Suprapubic skin (tissue), 4 donors: Measurements from ENCODE around the gene APOL1. TPM values are rescaled to one million over a fixed set of nuclear protein-coding genes. Genes with fewer than 3 reads are reported as not detected.

Experiments
- DNase-seq, 2 donors: peaks; one replicate each; pipeline ENCODE4 v3.0.0-alpha.2; 2019; ENCODE audit warnings: low spot score in 2 of 2
- H3K27ac ChIP-seq: fragments of 200-600 bp; sonication (generic); one replicate; pipeline ENCODE4 v1.5.1; 2019
- H3K27me3 ChIP-seq: fragments of 200-600 bp; sonication (generic); one replicate; pipeline ENCODE4 v1.5.1; 2019
- H3K36me3 ChIP-seq: fragments of 200-600 bp; sonication (generic); one replicate; pipeline ENCODE4 v1.5.1; 2019
- H3K4me1 ChIP-seq: fragments of 200-600 bp; sonication (generic); one replicate; pipeline ENCODE4 v1.5.1; 2019
- H3K4me3 ChIP-seq: fragments of 200-600 bp; sonication (generic); one replicate; pipeline ENCODE4 v1.5.1; 2019; ENCODE audit warnings: mild to moderate bottlenecking
- H3K9me3 ChIP-seq: fragments of 200-600 bp; sonication (generic); one replicate; pipeline ENCODE4 v1.5.1; 2019
- EP300 ChIP-seq: sonication (generic); formaldehyde crosslinking; IDR thresholded peaks from one replicate; pipeline ENCODE4 v1.6.1; 2017; ENCODE audit warnings: antibody characterized with exemption
- POLR2A ChIP-seq, 2 donors: fragments of 450-650 bp; IDR thresholded peaks; one replicate each; pipeline ENCODE4 v1.6.1; 2017; ENCODE audit warnings: antibody characterized with exemption in 2 of 2, mild to moderate bottlenecking in 2 of 2, moderate library complexity in 2 of 2
- POLR2AphosphoS5 ChIP-seq, 3 donors: sonication (generic); formaldehyde crosslinking; IDR thresholded peaks; one replicate each; pipeline ENCODE4 v1.6.1; 2017; ENCODE audit warnings: antibody characterized with exemption in 3 of 3
- WGBS: methylation state at CpG from one replicate; pipeline ENCODE4 v1.1.5; 2018; 5-methylcytosine and 5-hydroxymethylcytosine counted together
- total RNA-seq, 4 donors: library from RNA; depleted of rRNA; stranded (reverse); fragments of >200 nt; gene quantifications; one replicate each; pipeline ENCODE4 v1.1.0, GENCODE V29; 2016
- TF ChIP-seq, protein P1 (sequence below), 2 donors: fragments of 200-600 bp in 1 of 2; fragments of 450-650 bp in 1 of 2; sonication (generic) in 1 of 2; IDR thresholded peaks; one replicate each; pipeline ENCODE4 v1.5.1; 2016 to 2019; ENCODE audit warnings: antibody characterized with exemption in 2 of 2, mild to moderate bottlenecking in 1 of 2, moderate library complexity in 1 of 2

Gene APOL1
- total RNA-seq, 4 donors from 2014 or later = 1.2 to 7.3 (median 3.0) TPM

DNA sequence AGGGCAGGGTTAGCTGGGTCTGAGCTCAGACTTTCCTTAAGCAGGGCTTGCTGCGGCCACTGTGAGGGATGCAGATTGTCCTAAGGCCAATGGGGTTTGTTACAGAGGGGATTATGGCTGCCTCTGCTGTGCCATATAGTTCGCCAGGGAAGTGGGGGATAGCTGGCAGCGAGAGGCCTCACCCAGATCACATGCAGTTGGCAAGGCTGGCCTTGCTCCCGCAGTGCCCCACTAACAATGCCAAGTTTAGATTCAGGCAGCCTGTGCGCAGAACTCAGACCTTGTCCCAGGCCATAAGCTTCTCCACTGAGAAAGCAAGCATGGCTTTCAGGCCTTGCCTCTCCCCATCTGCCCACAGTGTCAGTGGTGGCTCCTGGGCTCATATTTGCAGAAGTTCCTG, 8.9 kb upstream of the APOL1 start:
- Histone ChIP-seq H3K36me3 (no peaks in the 10 kb centered on the region), H3K4me3 (no peak overlapping the region), H3K4me1 (peaks cover 18% of the 10 kb centered on the region), H3K27me3 (no peaks in the 10 kb centered on the region), H3K27ac (peak overlapping the region; percentile 57), H3K9me3 (no peaks in the 10 kb centered on the region)
- 92% methylated on average over 5 of the region's 5 CpGs for WGBS
- TF ChIP-seq, protein P1, sequence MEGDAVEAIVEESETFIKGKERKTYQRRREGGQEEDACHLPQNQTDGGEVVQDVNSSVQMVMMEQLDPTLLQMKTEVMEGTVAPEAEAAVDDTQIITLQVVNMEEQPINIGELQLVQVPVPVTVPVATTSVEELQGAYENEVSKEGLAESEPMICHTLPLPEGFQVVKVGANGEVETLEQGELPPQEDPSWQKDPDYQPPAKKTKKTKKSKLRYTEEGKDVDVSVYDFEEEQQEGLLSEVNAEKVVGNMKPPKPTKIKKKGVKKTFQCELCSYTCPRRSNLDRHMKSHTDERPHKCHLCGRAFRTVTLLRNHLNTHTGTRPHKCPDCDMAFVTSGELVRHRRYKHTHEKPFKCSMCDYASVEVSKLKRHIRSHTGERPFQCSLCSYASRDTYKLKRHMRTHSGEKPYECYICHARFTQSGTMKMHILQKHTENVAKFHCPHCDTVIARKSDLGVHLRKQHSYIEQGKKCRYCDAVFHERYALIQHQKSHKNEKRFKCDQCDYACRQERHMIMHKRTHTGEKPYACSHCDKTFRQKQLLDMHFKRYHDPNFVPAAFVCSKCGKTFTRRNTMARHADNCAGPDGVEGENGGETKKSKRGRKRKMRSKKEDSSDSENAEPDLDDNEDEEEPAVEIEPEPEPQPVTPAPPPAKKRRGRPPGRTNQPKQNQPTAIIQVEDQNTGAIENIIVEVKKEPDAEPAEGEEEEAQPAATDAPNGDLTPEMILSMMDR (IDR thresholded peaks at IDR 0.05) = no peak
- no peak for TF ChIP-seq EP300
- TF ChIP-seq POLR2AphosphoS5 (IDR thresholded peaks at IDR 0.05) = no peak
- TF ChIP-seq POLR2A (IDR thresholded peaks at IDR 0.05) = no peak
- DNase-seq = no peak

DNA sequence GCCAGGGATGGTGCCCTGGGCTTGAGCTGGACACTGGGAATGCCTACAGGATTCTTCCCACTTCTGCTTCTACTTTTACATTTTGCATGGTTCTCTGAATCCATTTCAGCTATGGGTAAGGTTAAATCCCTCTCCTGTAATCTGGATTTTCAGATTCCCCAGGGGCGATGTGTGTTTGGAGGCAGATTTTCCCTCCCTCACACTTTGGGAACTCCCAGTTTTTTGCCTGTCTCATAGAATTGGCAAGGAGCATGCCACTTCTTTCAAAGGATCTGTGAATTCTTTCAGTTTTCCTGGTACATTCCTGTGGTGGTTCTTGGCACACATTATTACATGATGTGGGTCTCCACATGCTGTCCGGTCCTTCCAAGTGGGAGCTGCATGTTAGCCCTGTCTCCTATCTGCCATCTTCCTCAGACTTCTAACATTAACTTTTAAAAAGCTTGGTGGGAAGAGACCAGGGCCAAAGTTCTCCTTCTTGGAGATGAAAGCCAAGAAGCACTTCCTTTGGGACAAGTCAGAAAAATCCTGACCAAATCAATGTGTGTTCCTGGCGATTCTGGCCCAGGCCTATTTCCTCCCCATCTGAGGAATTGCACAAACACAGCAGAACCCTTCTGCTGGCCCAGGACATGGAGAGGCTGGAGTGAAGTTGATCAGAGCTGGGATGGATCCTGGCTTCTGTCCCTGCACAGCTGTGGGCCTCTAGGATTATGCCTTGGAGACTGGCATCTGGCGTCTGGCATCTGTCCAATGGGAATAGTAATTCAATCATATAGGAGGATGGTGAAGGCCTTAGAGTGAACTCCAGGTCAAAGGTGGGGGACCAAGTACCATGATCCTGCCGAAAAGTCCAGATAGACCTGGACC, 8.2 kb upstream of the APOL1 start:
- Histone ChIP-seq H3K27ac (peak overlapping the region; percentile 57), H3K4me3 (no peak overlapping the region), H3K36me3 (no peaks in the 10 kb centered on the region), H3K4me1 (peaks cover 14% of the 10 kb centered on the region), H3K9me3 (no peaks in the 10 kb centered on the region), H3K27me3 (no peaks in the 10 kb centered on the region)
- no peak for DNase-seq
- TF ChIP-seq POLR2A (IDR thresholded peaks at IDR 0.05) (no peak), POLR2AphosphoS5 (IDR thresholded peaks at IDR 0.05) (no peak), EP300 (no peak)
- TF ChIP-seq, protein P1 (IDR thresholded peaks at IDR 0.05) = no peak
- WGBS = 68% methylated on average over 4 of the region's 5 CpGs

DNA sequence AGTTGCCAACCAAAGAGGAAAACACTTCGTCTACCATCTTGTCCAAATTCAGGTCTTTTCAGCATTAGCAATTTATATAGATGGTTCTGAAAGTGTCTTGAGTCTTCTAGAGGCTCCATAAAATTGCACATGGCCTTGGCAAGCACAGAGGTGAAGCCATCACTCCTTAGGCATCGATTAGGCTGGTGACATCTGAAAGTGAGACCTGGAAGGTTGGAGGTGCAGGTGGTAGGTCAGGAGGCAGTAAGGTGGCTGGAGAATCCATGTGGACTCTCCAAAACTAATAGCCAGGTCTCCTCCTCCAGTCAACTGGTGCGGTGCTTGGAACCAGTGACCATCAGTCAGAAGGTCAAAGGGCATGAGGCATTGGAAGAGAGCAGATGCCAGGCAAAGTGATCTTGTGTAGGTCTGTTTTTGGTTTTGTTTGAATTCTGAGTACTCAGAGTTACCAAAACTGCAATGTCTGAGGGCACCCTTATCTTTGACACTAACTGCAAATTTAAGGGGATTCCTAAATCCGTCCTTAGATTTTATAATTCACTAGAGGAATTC, 7.1 kb upstream of the APOL1 start:
- Histone ChIP-seq H3K27ac (no peak overlapping the region), H3K27me3 (no peaks in the 10 kb centered on the region), H3K4me3 (no peak overlapping the region), H3K4me1 (peaks cover 12% of the 10 kb centered on the region), H3K36me3 (no peaks in the 10 kb centered on the region), H3K9me3 (no peaks in the 10 kb centered on the region)
- no peak for DNase-seq
- WGBS = 73% methylated on average over 4 of the region's 4 CpGs
- TF ChIP-seq POLR2AphosphoS5 (IDR thresholded peaks at IDR 0.05) = no peak
- TF ChIP-seq EP300 = no peak
- no peak for TF ChIP-seq POLR2A (IDR thresholded peaks at IDR 0.05)
- TF ChIP-seq, protein P1 (IDR thresholded peaks at IDR 0.05) = no peak

DNA sequence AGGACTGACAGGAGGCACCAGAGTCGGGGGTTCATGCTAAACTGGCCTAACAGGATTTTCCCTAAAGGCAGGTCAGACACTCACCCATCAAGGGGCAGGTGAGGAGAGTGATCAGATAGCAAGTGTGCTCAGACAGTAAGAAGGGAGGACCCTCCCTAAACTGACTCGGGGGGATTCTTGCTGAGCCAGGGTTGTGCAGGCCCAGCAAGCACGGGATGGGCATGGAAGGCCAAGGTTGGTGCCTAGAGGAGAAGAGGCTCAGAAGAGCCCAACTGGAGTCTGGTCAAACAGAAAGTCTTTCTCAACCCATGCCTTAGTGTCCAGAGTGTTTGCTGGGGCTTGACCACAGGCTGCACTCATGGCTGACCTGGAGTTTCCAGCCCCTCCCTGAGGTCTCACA, 6.2 kb upstream of the APOL1 start:
- DNase-seq = no peak
- no peaks in the 10 kb centered on the region for H3K36me3 ChIP-seq
- H3K4me3 ChIP-seq = no peak overlapping the region
- H3K9me3 ChIP-seq = no peaks in the 10 kb centered on the region
- H3K27ac ChIP-seq = no peak overlapping the region
- peaks cover 12% of the 10 kb centered on the region for H3K4me1 ChIP-seq
- H3K27me3 ChIP-seq = no peaks in the 10 kb centered on the region
- no peak for TF ChIP-seq POLR2AphosphoS5 (IDR thresholded peaks at IDR 0.05)
- TF ChIP-seq EP300 = no peak
- TF ChIP-seq, protein P1 (IDR thresholded peaks at IDR 0.05) = no peak
- TF ChIP-seq POLR2A (IDR thresholded peaks at IDR 0.05) = no peak
- 74% methylated on average over 3 of the region's 3 CpGs for WGBS

DNA sequence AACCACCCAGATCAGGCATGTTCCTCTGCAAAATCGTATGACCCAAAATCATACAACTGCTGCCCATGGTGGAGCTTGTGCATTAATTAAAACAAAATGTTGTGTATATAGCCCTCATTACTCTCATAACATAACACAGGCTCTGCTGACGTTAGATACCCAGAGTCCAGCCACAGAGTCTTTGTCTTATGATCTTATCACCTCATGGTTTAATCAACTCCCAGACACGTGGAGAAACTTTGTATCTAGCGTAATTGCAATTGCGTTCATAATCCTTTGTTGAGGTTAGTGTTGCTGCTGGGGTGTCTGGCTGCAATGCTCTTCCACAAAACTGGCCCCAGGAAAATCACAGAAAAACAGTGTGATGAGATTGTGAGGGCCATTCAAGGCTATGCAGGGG, 5.0 kb upstream of the APOL1 start:
- H3K36me3 ChIP-seq = no peaks in the 10 kb centered on the region
- H3K4me1 ChIP-seq = peaks cover 17% of the 10 kb centered on the region
- no peak overlapping the region for H3K27ac ChIP-seq

More for the DNA sequence above, 5.0 kb upstream of the APOL1 start:
- TF ChIP-seq, protein P1 (IDR thresholded peaks at IDR 0.05) = no peak
- TF ChIP-seq EP300 (no peak), POLR2AphosphoS5 (IDR thresholded peaks at IDR 0.05) (no peak), POLR2A (IDR thresholded peaks at IDR 0.05) (no peak)
- Histone ChIP-seq H3K9me3 (no peaks in the 10 kb centered on the region), H3K4me3 (no peak overlapping the region), H3K27me3 (no peaks in the 10 kb centered on the region)
- WGBS = 54% methylated on average over 5 of the region's 5 CpGs
- no peak for DNase-seq
